ENCODE results near the gene OLFML1. TPM values are rescaled to one million over a fixed set of nuclear protein-coding genes. Genes with fewer than 3 reads are reported as not detected.

OLFML1 gene
- total and polyA plus RNA-seq, 2 of the 13 experiments (the other 11 are each of a cell fraction or from before 2014, with no cell fraction given): 0.89 to 0.90 TPM

DNA sequence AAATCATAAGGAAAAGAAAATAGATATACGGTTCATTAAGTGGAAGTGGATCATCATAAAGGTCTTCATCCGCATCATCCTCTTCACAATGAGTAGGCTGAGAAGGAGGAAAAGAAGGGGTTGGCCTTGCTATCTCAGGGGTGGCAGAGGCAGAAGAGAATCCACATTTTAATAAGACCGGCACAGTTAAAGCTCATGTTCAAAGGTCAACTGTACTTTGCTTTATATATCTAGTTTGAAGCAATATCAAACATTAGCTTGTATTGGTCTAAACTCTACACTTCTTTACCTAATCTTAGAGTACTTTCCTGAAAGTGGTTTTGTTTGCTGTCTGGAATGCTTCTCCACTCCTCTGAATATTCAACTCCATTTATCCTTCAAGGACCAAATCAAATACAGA, 22.8 kb downstream of the OLFML1 start:
- no peak for ATAC-seq
- Histone ChIP-seq H4K20me1 (ENCODE audit: insufficient read depth, low read length) (no peaks in the 10 kb centered on the region), H3K36me3 (replicated peaks in 1 of 2; ENCODE audit: control insufficient read depth in 1 of 2, insufficient read depth in 2 of 2, low read length in 2 of 2) (no peaks in the 10 kb centered on the region), H2AFZ (ENCODE audit: low read length) (no peak overlapping the region), H3K79me2 (ENCODE audit: insufficient read depth, low read length) (no peaks in the 10 kb centered on the region), H3K27me3 (ENCODE audit: control insufficient read depth in 1 of 2, insufficient read depth in 2 of 2, low read length in 2 of 2) (no peaks in the 10 kb centered on the region; a peak in 1 of 5 replicates), H3K4me3 (replicated peaks in 1 of 3; ENCODE audit: insufficient read depth in 1 of 3, low read depth in 2 of 3, low read length in 3 of 3) (no peak overlapping the region), H3K4me1 (ENCODE audit: insufficient read depth, low read length) (peaks cover 27% of the 10 kb centered on the region), H3K27ac (ENCODE audit: extremely low read length, insufficient read depth, low read length) (no peak overlapping the region), H3K4me2 (ENCODE audit: low read depth, low read length) (no peak overlapping the region), H3K9ac (ENCODE audit: insufficient read depth, low read depth, low read length) (no peak overlapping the region), H3K9me3 (ENCODE audit: low read length) (no peaks in the 10 kb centered on the region)
- no peak for DNase-seq (ENCODE audit: low spot score)
- POLR2A ChIA-PET: no interaction called here
- TF ChIP-seq ZNF749 (CRISPR knock-in tag; IDR thresholded peaks at IDR 0.05; ENCODE audit: borderline replicate concordance) (no peak), ZNF431 (CRISPR knock-in tag; IDR thresholded peaks at IDR 0.05; ENCODE audit: borderline replicate concordance, low read depth) (no peak), KDM5B (CRISPR knock-in tag; IDR thresholded peaks at IDR 0.05; ENCODE audit: borderline replicate concordance) (no peak)
- TF ChIP-seq, protein P1, sequence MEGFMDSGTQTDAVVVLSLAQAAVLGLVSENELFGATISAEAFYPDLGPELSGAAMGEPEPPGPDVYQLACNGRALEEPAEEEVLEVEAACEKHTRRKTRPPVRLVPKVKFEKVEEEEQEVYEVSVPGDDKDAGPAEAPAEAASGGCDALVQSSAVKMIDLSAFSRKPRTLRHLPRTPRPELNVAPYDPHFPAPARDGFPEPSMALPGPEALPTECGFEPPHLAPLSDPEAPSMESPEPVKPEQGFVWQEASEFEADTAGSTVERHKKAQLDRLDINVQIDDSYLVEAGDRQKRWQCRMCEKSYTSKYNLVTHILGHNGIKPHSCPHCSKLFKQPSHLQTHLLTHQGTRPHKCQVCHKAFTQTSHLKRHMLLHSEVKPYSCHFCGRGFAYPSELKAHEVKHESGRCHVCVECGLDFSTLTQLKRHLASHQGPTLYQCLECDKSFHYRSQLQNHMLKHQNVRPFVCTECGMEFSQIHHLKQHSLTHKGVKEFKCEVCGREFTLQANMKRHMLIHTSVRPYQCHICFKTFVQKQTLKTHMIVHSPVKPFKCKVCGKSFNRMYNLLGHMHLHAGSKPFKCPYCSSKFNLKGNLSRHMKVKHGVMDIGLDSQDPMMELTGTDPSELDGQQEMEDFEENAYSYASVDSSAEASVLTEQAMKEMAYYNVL (CRISPR knock-in tag; IDR thresholded peaks at IDR 0.05; ENCODE audit: borderline replicate concordance): no peak
- TF ChIP-seq, protein P2, sequence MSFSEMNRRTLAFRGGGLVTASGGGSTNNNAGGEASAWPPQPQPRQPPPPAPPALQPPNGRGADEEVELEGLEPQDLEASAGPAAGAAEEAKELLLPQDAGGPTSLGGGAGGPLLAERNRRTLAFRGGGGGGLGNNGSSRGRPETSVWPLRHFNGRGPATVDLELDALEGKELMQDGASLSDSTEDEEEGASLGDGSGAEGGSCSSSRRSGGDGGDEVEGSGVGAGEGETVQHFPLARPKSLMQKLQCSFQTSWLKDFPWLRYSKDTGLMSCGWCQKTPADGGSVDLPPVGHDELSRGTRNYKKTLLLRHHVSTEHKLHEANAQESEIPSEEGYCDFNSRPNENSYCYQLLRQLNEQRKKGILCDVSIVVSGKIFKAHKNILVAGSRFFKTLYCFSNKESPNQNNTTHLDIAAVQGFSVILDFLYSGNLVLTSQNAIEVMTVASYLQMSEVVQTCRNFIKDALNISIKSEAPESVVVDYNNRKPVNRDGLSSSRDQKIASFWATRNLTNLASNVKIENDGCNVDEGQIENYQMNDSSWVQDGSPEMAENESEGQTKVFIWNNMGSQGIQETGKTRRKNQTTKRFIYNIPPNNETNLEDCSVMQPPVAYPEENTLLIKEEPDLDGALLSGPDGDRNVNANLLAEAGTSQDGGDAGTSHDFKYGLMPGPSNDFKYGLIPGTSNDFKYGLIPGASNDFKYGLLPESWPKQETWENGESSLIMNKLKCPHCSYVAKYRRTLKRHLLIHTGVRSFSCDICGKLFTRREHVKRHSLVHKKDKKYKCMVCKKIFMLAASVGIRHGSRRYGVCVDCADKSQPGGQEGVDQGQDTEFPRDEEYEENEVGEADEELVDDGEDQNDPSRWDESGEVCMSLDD (CRISPR knock-in tag; IDR thresholded peaks at IDR 0.05; ENCODE audit: borderline replicate concordance): no peak
- 82% methylated on average over 3 of the region's 3 CpGs for WGBS (ENCODE audit: low lambda C conversion rate)
- FAIRE-seq: no peak
- in situ Hi-C loops (cut with HindIII; ENCODE audit: extremely low pct_ligation_motif_present, low pct_unique_long_range_greater_than_20kb): no loop called here
- CTCF ChIA-PET (ENCODE audit: low intra/inter-chr PET ratio, low total read pairs): no interaction called here
- intact Hi-C loops (cut with micrococcal nuclease; ENCODE audit: unreplicated experiment): no loop called here
- BruUV-seq (replicated peaks): no TSS peak

All from HepG2 (cell line).